ENCODE measurements around the gene SMAD6. TPM values are rescaled to one million over a fixed set of nuclear protein-coding genes. Genes with fewer than 3 reads are reported as not detected.

Gene SMAD6
- total and polyA plus RNA-seq, 5 experiments from 2014 or later, result 0.08 to 0.16 TPM; not detected in 3

DNA sequence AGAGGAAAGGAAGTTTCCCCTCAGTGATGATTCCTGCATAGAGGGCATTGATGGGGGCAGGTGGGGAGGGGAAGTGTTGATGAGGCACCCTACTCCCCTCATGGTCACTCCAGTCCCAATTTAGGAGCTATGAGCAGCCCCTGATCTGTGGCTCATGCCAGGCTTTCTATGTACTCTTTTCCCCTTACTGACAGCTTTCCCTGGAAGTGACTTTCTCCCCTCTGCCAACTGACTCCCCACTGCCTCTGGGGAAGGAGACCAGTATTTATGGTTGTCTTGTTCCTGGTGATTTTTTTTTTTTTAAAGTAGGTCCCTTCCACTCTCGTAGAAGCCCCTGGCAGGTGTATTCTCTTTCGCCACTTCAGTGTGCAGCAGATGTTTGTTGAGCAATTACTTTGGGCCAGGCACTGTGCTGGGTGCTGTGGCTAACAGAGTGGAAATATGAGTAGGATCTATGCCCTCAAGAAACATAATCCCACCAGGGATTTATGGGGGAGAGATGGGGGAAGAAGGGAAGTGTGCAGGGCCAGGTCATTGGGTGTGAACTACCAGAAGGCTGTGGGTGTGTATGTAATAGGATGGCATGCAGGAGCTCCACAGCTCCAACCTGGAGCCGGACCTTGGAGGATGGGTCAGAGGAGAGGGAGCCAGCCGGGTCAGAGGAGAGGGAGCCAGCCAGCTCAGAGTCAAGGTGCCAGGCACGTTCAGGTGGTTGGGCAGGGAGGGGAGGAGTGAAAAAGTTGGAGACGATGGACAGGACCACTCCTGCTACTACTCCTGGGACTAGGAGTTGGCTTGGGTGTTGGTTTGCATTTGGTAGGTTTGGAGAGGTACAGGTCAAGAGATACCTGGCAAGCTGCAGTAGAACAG, 3.5 kb downstream of the SMAD6 start:
- POLR2A ChIA-PET, result interaction anchor here (0.5 kb wide), 1 partner anchor 895 kb away, joined by 3 read pairs; no protein-coding TSS in a partner anchor
- Mint-ChIP-seq H3K27ac (peak overlapping the region in 1 of 10 donors; percentile 8), H3K4me1 (peaks cover 7 to 15% (median 11%) of the 10 kb centered on the region in 4 donors), H3K27me3 (peaks cover 4 to 29% (median 14%) of the 10 kb centered on the region in 5 donors), H3K36me3 (peaks cover 0 to 3% (median 0%) of the 10 kb centered on the region in 3 donors), H3K9me3 (no peaks in the 10 kb centered on the region), H3K4me3 (peak overlapping the region in 2 of 10 donors; percentile 3 to 10)
- ATAC-seq, result no peak
- no peak for DNase-seq

DNA sequence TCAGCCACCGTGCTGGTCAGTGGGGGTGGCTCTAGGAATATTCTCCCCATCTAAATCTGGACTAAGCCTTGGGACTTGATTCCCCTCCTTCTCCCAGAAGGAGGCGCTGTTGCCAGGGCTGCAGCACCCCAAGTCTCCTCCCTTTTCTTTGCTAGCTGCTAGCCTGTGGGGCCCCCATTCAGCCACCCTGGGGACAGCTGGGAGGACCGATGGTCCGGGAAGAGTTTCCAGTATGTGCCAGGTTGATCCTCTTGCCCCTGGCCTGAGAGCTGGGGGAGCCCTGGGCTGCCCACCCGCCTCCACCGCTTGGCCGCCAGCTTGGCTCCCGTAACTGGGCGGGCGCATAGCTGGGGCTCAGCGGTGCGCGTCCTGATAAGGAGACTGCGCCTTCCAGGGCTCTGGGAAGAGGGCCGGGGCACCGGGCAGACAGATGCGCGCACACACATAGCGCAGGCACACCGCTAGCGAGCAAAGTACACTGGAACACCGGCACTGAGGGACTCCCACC, 4.2 kb downstream of the SMAD6 start:
- Mint-ChIP-seq H3K27me3 (peaks cover 4 to 29% (median 14%) of the 10 kb centered on the region in 5 donors), H3K36me3 (peaks cover 0 to 3% (median 0%) of the 10 kb centered on the region in 3 donors), H3K27ac (no peak overlapping the region), H3K4me3 (no peak overlapping the region), H3K9me3 (no peaks in the 10 kb centered on the region), H3K4me1 (peaks cover 7 to 15% (median 10%) of the 10 kb centered on the region in 4 donors)
- DNase-seq (no peak), ATAC-seq (no peak)
- POLR2A ChIA-PET, result interaction anchor here (0.5 kb wide), 1 partner anchor 896 kb away, joined by 3 read pairs; no protein-coding TSS in a partner anchor

DNA sequence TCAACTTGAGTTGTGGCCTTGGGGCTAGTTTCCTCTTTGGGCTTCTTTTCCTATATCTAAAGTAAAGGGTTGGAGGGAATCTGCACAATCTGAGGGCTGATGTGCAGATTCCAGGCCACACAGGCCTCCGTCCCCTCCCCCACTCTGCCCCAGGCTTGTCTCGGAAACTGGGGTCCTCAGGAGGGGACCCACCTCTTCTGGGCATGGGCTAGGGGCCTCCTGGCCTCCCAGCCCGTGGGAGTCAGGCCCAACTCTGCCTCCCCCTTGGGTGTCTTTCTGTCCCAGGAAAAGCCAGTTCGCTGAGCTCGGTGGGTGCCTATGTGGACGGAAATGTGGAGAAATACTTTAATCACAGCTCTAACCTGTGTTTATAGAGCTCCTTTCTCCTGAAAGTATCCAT, 4.8 kb downstream of the SMAD6 start:
- H3K27me3 Mint-ChIP-seq, result peaks cover 4 to 26% (median 14%) of the 10 kb centered on the region in 5 donors
- ATAC-seq (no peak), DNase-seq (no peak)
- H3K4me3 Mint-ChIP-seq, result no peak overlapping the region
- H3K9me3 Mint-ChIP-seq, result no peaks in the 10 kb centered on the region
- H3K4me1 Mint-ChIP-seq, result peaks cover 4 to 12% (median 9%) of the 10 kb centered on the region in 4 donors
- peaks cover 0 to 3% (median 0%) of the 10 kb centered on the region in 3 donors for H3K36me3 Mint-ChIP-seq
- POLR2A ChIA-PET, result no interaction called here
- H3K27ac Mint-ChIP-seq, result no peak overlapping the region

DNA sequence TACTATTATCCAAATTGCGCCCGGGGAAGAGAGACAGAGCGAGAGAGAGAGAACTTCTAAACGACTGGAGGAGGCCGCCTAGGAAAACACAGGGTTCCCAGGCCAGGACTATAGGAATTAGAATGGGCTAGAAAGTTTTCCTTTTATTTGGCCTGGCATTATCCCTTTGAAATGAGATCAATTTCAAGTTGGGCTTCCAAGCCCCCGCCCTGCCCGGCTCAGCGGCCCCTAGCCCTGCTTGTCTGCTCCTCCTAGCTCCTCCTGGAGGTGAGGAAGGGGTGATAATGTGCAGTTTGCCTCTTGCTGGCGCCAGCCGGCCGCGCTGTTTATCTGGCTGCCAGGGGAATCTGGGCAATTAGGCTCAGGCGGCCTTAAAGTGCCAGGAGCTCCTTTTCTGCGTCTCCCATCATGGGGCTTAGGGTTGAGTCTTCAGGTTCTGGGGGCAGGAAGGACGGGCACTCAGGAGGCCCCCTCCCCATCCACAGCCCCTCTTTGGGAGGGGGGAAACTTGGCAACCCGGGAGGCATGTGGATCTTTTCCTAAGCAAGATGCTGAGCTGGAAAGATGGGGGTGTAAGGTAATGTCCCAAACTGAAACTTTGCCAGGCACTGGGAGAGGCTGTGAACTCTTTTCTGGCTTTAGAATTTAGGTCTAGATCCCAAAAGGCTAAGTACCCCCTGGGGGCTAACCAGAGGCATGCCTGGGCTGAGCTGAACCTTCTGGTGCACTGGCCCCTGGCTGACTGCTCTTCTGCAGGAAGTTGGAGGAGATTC, 5.5 kb downstream of the SMAD6 start:
- Mint-ChIP-seq H3K36me3 (peaks cover 0 to 3% (median 0%) of the 10 kb centered on the region in 3 donors), H3K27ac (no peak overlapping the region), H3K27me3 (peaks cover 3 to 19% (median 11%) of the 10 kb centered on the region in 5 donors), H3K4me3 (no peak overlapping the region), H3K9me3 (no peaks in the 10 kb centered on the region), H3K4me1 (peaks cover 2 to 9% (median 4%) of the 10 kb centered on the region in 4 donors)
- POLR2A ChIA-PET, result no interaction called here
- ATAC-seq, result no peak
- no peak for DNase-seq

DNA sequence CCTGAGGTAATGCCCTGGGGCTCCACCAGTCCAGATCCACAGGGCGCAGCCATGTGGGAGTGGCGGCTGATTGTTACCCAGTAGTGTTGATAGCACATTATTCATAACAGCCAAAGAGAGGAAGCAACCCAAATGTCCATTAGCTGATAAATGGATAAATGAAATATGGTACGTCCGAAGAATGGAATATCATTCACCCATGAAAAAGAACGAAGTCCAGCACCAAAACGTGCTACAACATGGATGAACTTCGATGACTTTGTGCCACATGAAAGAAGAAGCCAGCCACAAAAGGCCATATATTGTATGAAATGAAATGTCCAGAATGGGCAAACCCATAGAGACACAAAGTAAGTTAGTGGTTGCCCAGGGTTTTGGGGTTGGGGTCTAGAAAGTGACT, 6.4 kb downstream of the SMAD6 start:
- H3K9me3 Mint-ChIP-seq, result no peaks in the 10 kb centered on the region
- H3K27ac Mint-ChIP-seq, result no peak overlapping the region
- DNase-seq (no peak), ATAC-seq (no peak)
- no peak overlapping the region for H3K4me3 Mint-ChIP-seq
- peaks cover 0 to 7% (median 2%) of the 10 kb centered on the region in 4 donors for H3K4me1 Mint-ChIP-seq
- POLR2A ChIA-PET, result no interaction called here
- peaks cover 0 to 3% (median 0%) of the 10 kb centered on the region in 3 donors for H3K36me3 Mint-ChIP-seq
- peaks cover 3 to 18% (median 10%) of the 10 kb centered on the region in 5 donors for H3K27me3 Mint-ChIP-seq

DNA sequence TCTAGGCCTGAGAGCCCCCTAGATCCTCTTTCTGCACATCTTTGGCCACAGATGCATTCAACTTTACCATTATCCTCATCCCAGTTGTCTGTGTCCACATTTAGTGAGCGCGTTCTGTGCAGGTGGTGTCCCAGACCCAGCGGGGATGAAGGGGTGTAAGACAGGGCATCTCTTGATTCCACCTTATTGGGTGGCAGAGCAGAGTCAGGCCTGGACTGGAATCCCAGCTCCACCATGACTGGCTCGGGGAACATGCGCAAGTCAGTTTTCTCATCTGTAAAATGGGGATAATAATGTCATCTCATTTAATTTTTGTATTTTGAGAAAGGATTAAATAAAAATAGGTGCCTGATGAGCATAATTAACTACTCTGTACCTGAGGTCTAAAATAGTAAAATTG, 7.8 kb downstream of the SMAD6 start:
- no peaks in the 10 kb centered on the region for H3K9me3 Mint-ChIP-seq
- POLR2A ChIA-PET, result no interaction called here
- no peak overlapping the region for H3K4me3 Mint-ChIP-seq
- DNase-seq, result no peak
- no peaks in the 10 kb centered on the region for H3K36me3 Mint-ChIP-seq
- H3K27me3 Mint-ChIP-seq, result peaks cover 0 to 10% (median 3%) of the 10 kb centered on the region in 5 donors
- H3K4me1 Mint-ChIP-seq, result peaks cover 0 to 7% (median 0%) of the 10 kb centered on the region in 4 donors
- no peak for ATAC-seq
- H3K27ac Mint-ChIP-seq, result no peak overlapping the region

DNA sequence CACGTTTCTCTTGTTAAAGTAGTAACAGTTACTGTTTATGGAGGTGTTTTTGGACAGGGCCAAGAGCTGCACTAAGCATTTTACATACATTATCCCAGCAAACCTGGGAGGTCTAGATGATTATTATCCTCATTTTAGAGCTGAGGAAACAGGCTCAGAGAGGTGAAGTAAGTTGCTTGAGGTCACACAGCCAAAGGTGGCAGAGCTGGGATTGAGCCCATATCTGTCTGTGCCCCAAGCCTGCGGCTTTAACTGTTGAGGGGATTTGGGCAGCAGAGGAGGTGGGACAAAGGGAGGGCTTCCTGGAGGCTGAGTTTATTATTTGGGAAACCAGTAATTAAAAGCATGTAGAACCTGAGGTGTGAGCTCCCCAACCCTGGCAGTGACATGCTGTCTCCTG, 9.2 kb downstream of the SMAD6 start:
- POLR2A ChIA-PET, result interaction anchor here (1.3 kb wide), 1 partner anchor 10 kb away, joined by 3 read pairs; no protein-coding TSS in a partner anchor
- H3K27me3 Mint-ChIP-seq, result peaks cover 0 to 2% (median 0%) of the 10 kb centered on the region in 5 donors
- H3K4me1 Mint-ChIP-seq, result peaks cover 0 to 7% (median 0%) of the 10 kb centered on the region in 4 donors
- no peak overlapping the region for H3K27ac Mint-ChIP-seq
- H3K4me3 Mint-ChIP-seq, result no peak overlapping the region
- ATAC-seq (no peak), DNase-seq (no peak)
- no peaks in the 10 kb centered on the region for H3K9me3 Mint-ChIP-seq
- no peaks in the 10 kb centered on the region for H3K36me3 Mint-ChIP-seq

DNA sequence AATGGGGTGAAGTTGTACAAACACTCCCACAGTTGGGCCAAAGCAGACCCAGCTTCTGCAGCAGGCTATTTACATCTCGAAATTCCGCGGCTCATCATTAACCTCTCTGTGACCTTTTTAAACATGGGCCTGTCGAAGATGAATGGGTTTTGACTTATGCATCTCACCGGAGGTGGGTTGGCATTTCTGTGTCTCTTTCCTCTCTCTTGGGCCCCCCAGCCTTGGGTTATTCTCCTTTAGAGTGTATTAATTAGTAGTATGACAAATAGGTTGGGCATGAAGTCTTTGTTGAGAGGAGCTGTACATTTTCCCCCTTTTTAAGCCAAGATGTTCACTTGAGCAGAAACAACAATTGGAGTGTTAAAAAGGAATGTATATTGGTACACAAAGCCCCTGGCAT, 9.8 kb downstream of the SMAD6 start:
- Mint-ChIP-seq H3K4me3 (no peak overlapping the region), H3K27me3 (peaks cover 0 to 2% (median 0%) of the 10 kb centered on the region in 5 donors), H3K9me3 (no peaks in the 10 kb centered on the region), H3K4me1 (peaks cover 0 to 7% (median 0%) of the 10 kb centered on the region in 4 donors), H3K36me3 (no peaks in the 10 kb centered on the region), H3K27ac (no peak overlapping the region)
- DNase-seq (no peak), ATAC-seq (no peak)
- POLR2A ChIA-PET, result interaction anchor here (0.7 to 1.3 kb wide), 2 partner anchors 11 to 741 kb away, joined by 3 to 5 read pairs; no protein-coding TSS in a partner anchor

DNA sequence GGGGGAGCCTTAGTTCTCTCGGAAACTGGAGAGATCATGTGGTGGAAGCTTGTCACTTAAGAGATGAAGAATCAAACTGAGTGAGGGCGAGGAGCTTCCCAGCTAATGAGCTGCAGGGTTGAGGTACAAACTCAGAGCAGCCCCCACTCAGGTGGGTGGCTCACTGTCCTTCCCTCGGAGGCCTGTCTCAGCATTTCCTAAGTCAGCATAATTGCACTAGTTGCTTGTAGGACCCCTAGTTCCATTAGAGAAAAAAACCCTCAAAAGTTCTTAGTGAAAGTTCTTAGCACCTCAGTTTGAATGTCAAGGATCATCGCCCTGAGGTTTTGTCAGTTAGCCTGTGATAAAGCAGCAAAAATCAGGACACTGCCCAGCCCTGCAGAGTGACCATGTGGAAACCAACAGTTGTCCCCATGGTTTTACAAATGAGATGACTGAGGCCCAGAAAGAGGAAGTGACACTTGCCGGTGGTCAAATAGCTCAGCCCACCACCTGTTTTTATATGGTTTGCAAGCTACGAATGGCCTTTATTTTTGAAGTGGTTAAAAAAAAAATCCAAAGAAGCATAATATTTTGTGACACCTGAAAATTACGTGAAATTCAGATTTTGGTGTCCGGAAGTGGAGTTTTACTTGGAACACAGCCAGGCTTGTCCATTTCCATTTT, 11.9 kb downstream of the SMAD6 start:
- H3K27ac Mint-ChIP-seq, result peak overlapping the region in 2 of 10 donors; percentile 41 to 55
- no peaks in the 10 kb centered on the region for H3K36me3 Mint-ChIP-seq
- H3K27me3 Mint-ChIP-seq, result peaks cover 0 to 3% (median 2%) of the 10 kb centered on the region in 5 donors
- no peak for DNase-seq
- ATAC-seq, result no peak
- H3K9me3 Mint-ChIP-seq, result no peaks in the 10 kb centered on the region
- peaks cover 0 to 7% (median 0%) of the 10 kb centered on the region in 4 donors for H3K4me1 Mint-ChIP-seq
- POLR2A ChIA-PET, result no interaction called here
- H3K4me3 Mint-ChIP-seq, result no peak overlapping the region

DNA sequence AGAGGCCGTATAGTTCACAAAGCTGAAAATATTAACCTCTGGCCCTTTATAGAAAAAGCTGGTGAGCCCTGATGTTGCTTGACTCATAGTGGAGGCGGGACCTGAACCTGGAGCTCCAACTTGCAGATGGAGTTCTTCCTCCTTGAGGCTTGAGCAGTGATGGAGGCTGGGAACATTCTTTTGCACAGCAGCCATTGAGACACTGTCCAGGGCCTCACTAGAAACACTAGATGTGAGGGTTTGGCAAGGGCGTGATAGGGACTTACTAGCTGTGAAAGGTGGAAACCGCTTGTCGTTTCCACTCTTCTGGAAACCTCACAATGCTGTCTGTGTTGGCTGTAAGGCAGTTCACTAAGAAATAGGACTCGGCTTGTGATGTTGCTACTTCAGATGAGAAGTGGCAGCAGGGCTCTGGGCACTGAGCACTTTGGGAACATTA, 12.5 kb downstream of the SMAD6 start:
- Mint-ChIP-seq H3K36me3 (no peaks in the 10 kb centered on the region), H3K27ac (no peak overlapping the region), H3K9me3 (no peaks in the 10 kb centered on the region), H3K4me1 (peaks cover 0 to 7% (median under 1%) of the 10 kb centered on the region in 4 donors), H3K27me3 (peaks cover 0 to 3% (median 2%) of the 10 kb centered on the region in 5 donors), H3K4me3 (no peak overlapping the region)
- ATAC-seq (no peak), DNase-seq (no peak)
- POLR2A ChIA-PET, result interaction anchor here (0.7 kb wide), 1 partner anchor 560 kb away, joined by 3 read pairs; no protein-coding TSS in a partner anchor

DNA sequence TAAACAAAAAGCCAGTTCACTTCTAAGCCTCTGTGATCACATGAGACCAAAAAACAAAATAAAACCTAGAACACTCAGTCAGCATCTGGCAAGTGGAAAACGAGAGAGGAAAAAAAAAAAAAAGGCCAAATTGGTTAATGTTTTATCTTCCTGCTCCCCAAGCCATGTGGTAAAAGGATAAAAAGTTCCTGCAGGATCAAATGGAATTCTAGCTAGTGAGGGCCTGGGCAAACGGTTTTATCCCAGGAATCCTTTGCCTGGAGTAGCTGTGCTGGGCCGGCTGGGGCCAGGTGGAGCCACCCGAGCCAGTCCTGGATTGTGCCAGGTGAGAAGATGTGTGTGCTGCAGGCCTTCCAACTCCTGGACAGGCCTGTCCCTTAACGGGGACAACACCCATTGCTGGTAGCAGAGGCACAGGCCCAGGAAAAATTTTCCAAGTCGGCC, 13.2 kb downstream of the SMAD6 start:
- Mint-ChIP-seq H3K36me3 (no peaks in the 10 kb centered on the region), H3K27ac (no peak overlapping the region), H3K27me3 (peaks cover 0 to 3% (median 2%) of the 10 kb centered on the region in 5 donors), H3K4me1 (peaks cover 0 to 9% (median 3%) of the 10 kb centered on the region in 4 donors), H3K9me3 (no peaks in the 10 kb centered on the region), H3K4me3 (no peak overlapping the region)
- POLR2A ChIA-PET, result interaction anchor here (0.7 kb wide), 1 partner anchor 561 kb away, joined by 3 read pairs; no protein-coding TSS in a partner anchor
- DNase-seq (no peak), ATAC-seq (no peak)

Measured in naive thymus-derived CD8-positive, alpha-beta T cell (primary cell).